OCI-LY3 (cell line): ENCODE results near the gene TALDO1.

ENCODE experiments used
- H2AFZ ChIP-seq: fragments of 200-600, 300-600 bp; shearing (Covaris generic); 2 replicates; pipeline ENCODE4 v1.6.0; 2014; ENCODE audit warnings: antibody characterized with exemption, low read depth, low read length
- H3K27ac ChIP-seq: fragments of 200-600, 300-600 bp; sonication (generic); 2 replicates; pipeline ENCODE4 v1.5.1; 2014; ENCODE audit warnings: mild to moderate bottlenecking, low read length, moderate library complexity, mixed read lengths
- H3K27me3 ChIP-seq: fragments of 200-600, 300-600 bp; sonication (generic); 2 replicates; pipeline ENCODE4 v1.6.1; 2014; ENCODE audit warnings: low read depth, low read length, mixed read lengths
- H3K36me3 ChIP-seq: fragments of 200-600, 300-600 bp; sonication (generic); replicated peaks from 2 replicates; pipeline ENCODE3; 2014; ENCODE audit warnings: low read depth, low read length, mixed read lengths
- H3K4me1 ChIP-seq: fragments of 300-600, 200-600 bp; sonication (generic); 2 replicates; pipeline ENCODE4 v1.6.1; 2014; ENCODE audit warnings: low read length, mixed read lengths
- H3K4me2 ChIP-seq: fragments of 200-600, 300-600 bp; sonication (generic); 2 replicates; pipeline ENCODE4 v1.6.1; 2014; ENCODE audit warnings: low read length, mixed read lengths
- H3K4me3 ChIP-seq: fragments of 300-600, 200-600 bp; sonication (generic); 2 replicates; pipeline ENCODE4 v1.5.1; 2014; ENCODE audit warnings: antibody characterized with exemption, mild to moderate bottlenecking, low read length, moderate library complexity
- H3K79me2 ChIP-seq: fragments of 300-600, 200-600 bp; shearing (Covaris generic); 2 replicates; pipeline ENCODE4 v1.6.1; 2014; ENCODE audit warnings: mild to moderate bottlenecking, low read length, mixed read lengths
- H3K9ac ChIP-seq: fragments of 300-600, 200-600 bp; shearing (Covaris generic); 2 replicates; pipeline ENCODE4 v1.6.0; 2014; ENCODE audit warnings: mild to moderate bottlenecking, low read length, moderate library complexity
- H3K9me3 ChIP-seq: fragments of 200-600, 300-600 bp; shearing (Covaris generic); 2 replicates; pipeline ENCODE4 v1.6.1; 2014; ENCODE audit warnings: low read length, mixed read lengths; ENCODE audit not compliant: insufficient read depth
- H4K20me1 ChIP-seq: fragments of 200-600, 300-600 bp; sonication (generic); 2 replicates; pipeline ENCODE4 v1.6.1; 2016; ENCODE audit warnings: low read length, mixed read lengths; ENCODE audit not compliant: insufficient read depth
- CTCF ChIP-seq: fragments of 200-600, 300-600 bp; sonication (generic); IDR thresholded peaks from 2 replicates; pipeline ENCODE4 v1.5.1; 2014; ENCODE audit warnings: antibody characterized with exemption, low read length, low read depth
- EZH2phosphoT487 ChIP-seq: fragments of 200-600 bp; shearing (Covaris generic); IDR thresholded peaks from 2 replicates; pipeline ENCODE4 v1.6.1; 2018; ENCODE audit warnings: antibody characterized with exemption, mixed run types, low read depth

TALDO1 gene

DNA sequence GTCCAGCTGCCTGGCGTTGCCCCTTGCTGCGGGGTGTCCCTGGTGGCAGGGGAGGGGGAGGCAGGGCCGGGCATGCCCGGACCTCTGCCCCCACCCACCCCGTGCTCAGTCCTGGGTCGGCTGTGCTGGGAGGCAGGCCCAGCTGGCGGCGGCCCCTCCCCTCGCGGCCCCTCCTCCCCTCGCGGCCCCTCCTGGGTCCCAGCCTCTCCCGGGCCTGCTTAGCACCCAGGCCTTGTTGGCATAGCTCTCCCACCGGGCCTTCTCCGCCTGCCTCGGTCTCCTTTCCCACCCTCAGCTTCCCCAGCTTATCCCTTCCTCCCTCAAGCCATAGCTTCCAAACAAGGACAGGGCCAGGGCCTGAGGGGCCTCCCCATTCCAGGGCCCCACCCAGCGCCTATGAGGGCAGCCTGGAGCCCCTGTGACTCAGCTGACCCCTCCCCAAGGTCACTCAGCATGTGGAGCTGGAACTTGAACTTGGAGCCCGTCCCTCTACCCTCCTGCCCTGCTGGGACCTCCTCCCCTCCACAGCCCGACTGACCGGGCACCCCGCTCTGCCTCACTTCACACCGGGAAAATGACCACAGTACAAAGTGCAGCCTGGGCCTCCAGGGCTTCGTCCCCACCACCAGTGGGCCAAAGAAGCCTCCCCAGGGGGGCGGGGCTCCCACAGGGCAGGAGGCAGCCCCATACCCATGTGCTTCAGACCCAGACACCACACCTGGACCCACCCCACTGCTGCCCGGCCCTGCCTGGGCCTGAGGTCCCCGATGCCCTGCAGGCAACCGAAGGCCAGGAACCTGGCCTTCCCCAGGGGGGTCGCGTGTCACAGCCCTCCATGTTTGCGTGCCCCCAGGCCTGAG, 40.1 kb upstream of the TALDO1 start:
- Histone ChIP-seq H3K4me3 (no peak overlapping the region), H3K9ac (no peak overlapping the region), H2AFZ (no peak overlapping the region), H3K36me3 (no peaks in the 10 kb centered on the region), H3K4me1 (peaks cover 13% of the 10 kb centered on the region), H3K27me3 (peaks cover 4% of the 10 kb centered on the region; the same call in 1 of the 2 replicates), H3K27ac (no peak overlapping the region), H3K4me2 (no peak overlapping the region), H3K79me2 (no peaks in the 10 kb centered on the region), H3K9me3 (no peaks in the 10 kb centered on the region), H4K20me1 (no peaks in the 10 kb centered on the region)
- no peak for TF ChIP-seq EZH2phosphoT487
- TF ChIP-seq CTCF, result no peak

- no peaks in the 10 kb centered on the region for H3K36me3 ChIP-seq
- H3K79me2 ChIP-seq, result no peaks in the 10 kb centered on the region
- no peaks in the 10 kb centered on the region for H4K20me1 ChIP-seq
- H3K9ac ChIP-seq, result no peak overlapping the region
- H3K27me3 ChIP-seq, result peaks cover 4% of the 10 kb centered on the region; the same call in 1 of the 2 replicates
- no peak overlapping the region for H3K4me2 ChIP-seq
- no peak overlapping the region for H3K27ac ChIP-seq
- H3K4me1 ChIP-seq, result peaks cover 13% of the 10 kb centered on the region
- H3K4me3 ChIP-seq, result no peak overlapping the region
- TF ChIP-seq CTCF (no peak), EZH2phosphoT487 (no peak)
- no peaks in the 10 kb centered on the region for H3K9me3 ChIP-seq
- H2AFZ ChIP-seq, result no peak overlapping the region
Observed at GRCh38 chr11:707817-708420, 39.3 kb upstream of the TALDO1 start.

DNA sequence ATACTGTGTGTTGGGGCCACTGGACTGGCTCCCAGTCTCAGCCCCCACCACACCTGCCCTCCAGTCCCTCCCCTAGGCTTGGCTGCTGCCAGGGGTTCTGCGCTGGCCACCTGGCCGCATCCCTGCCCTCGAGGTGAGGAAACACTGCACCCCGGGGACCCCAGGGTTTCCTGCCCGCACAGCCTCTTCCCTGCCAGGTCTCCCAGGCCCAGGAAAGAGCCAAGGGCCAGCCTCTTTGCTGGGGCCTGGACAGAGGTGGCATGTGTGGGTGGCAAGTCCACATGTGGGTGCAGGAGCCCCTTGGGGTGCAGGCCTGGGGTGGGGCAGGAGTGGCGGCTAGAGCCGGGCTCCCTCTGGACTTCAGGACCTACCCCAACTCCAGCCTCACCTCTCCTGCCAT, 38.8 kb upstream of the TALDO1 start:
- Histone ChIP-seq H3K4me3 (no peak overlapping the region), H3K9me3 (no peaks in the 10 kb centered on the region), H3K27me3 (peaks cover 4% of the 10 kb centered on the region; the same call in 1 of the 2 replicates), H2AFZ (no peak overlapping the region), H3K4me2 (no peak overlapping the region), H3K36me3 (no peaks in the 10 kb centered on the region), H3K27ac (no peak overlapping the region), H3K4me1 (peaks cover 13% of the 10 kb centered on the region), H3K79me2 (no peaks in the 10 kb centered on the region), H3K9ac (no peak overlapping the region), H4K20me1 (no peaks in the 10 kb centered on the region)
- no peak for TF ChIP-seq CTCF
- no peak for TF ChIP-seq EZH2phosphoT487
